ENCODE measurements around the gene BEST4. TPM values are rescaled to one million over a fixed set of nuclear protein-coding genes. Genes with fewer than 3 reads are reported as not detected.

Gene BEST4
- total RNA-seq, 1 experiment from 2014 or later, result not detected

DNA sequence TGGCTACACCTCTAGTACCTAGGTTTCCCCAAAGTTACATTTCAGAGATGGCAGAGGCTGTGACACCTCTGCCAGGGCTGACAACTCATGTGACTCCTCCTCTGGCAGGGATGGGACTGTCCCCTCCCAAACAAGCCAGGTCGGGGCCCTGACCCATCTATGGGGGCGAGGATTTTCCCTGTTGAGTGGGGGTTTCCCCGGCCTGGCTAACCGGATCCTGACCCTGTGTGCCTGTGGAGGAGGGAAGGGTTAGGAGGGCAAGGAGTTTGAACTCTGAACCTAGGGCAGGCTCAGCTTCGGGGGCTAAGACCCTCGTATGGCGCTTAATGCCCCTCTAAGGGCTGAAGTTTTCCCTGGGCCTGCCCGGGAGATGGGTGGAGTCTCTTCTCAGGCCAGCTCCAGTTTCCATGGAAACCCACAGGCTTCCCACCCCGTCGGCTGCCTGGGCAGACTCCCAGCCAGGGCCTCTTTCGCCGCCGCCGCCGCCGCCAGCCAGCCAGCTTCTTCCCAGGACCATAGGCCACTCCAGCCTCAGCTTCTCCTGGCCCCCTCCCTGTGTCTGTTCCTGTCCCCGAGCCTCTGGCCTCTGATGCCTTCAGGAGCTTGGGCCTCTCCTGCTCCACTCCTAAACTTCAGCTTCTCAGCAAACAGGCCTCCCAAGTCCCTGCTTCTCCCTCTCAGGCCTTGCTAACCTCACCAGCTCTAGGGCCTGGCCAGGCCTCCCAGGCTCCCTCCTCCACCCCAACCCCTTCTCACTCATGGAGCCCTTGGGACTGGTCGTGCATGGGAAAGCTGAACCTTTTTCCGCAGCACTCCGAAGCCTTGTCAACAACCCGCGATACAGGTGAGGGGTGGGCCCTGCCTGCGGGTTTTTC, 20.3 kb upstream of the BEST4 start, which contains the start of gene BTBD19:
BTBD19 (plus strand) TSS at position 461 of the 875 bp plus-strand sequence; CDS start at position 759, 298 bp downstream.
- TF ChIP-seq, protein P1, sequence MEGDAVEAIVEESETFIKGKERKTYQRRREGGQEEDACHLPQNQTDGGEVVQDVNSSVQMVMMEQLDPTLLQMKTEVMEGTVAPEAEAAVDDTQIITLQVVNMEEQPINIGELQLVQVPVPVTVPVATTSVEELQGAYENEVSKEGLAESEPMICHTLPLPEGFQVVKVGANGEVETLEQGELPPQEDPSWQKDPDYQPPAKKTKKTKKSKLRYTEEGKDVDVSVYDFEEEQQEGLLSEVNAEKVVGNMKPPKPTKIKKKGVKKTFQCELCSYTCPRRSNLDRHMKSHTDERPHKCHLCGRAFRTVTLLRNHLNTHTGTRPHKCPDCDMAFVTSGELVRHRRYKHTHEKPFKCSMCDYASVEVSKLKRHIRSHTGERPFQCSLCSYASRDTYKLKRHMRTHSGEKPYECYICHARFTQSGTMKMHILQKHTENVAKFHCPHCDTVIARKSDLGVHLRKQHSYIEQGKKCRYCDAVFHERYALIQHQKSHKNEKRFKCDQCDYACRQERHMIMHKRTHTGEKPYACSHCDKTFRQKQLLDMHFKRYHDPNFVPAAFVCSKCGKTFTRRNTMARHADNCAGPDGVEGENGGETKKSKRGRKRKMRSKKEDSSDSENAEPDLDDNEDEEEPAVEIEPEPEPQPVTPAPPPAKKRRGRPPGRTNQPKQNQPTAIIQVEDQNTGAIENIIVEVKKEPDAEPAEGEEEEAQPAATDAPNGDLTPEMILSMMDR (conservative IDR thresholded peaks at IDR 0.05; ENCODE audit: low read depth, low read length), result no peak
- TF ChIP-seq EZH2phosphoT487 (IDR thresholded peaks at IDR 0.05; ENCODE audit: borderline replicate concordance, low read length) (no peak), EZH2 (IDR thresholded peaks at IDR 0.05; ENCODE audit: low read length, unreplicated experiment) (no peak)
- Histone ChIP-seq H3K4me1 (ENCODE audit: insufficient read depth, low read length) (peaks cover 44% of the 10 kb centered on the region), H2AFZ (ENCODE audit: low read length) (0 out of 2 replicates have a peak within 1 kb of the TSS, but pooled peaks have one; percentile 11), H3K9me3 (ENCODE audit: low read length) (no peaks in the 10 kb centered on the region), H3K27me3 (ENCODE audit: low read length) (no peaks in the 10 kb centered on the region), H3K36me3 (ENCODE audit: low read depth, low read length) (peaks cover 3% of the 10 kb centered on the region; the same call in 1 of the 2 replicates), H3F3A (ENCODE audit: low read length, unreplicated experiment) (peaks cover 5% of the 10 kb centered on the region), H3K79me2 (ENCODE audit: low read length) (no peaks in the 10 kb centered on the region), H3K4me3 (ENCODE audit: low read length) (no peak within 1 kb of the TSS), H3K4me2 (ENCODE audit: low read length) (peak within 1 kb of the TSS; percentile 66), H3K9ac (ENCODE audit: low read length) (peak within 1 kb of the TSS; percentile 87), H4K20me1 (ENCODE audit: low read length) (no peaks in the 10 kb centered on the region), H3K9me2 (replicated peaks; ENCODE audit: low read length) (no peaks in the 10 kb centered on the region), H3K27ac (ENCODE audit: low read length) (peak within 1 kb of the TSS; percentile 98)
- ChIA-PET CTCF (interaction anchor here (0.6 kb wide), 1 partner anchor 8 kb away, joined by 4 read pairs; the partner anchor contains the start of gene PLK3), POLR2A (ENCODE audit: unreplicated experiment) (interaction anchor here (1.0 kb wide), 1 partner anchor 8 kb away, joined by 3 read pairs; no protein-coding TSS in a partner anchor)
- peak; percentile 3 for ATAC-seq
- no peak for DNase-seq
- intact Hi-C loops (cut with micrococcal nuclease), result no loop called here
- BruUV-seq (replicated peaks), result no TSS peak

- H2AFZ ChIP-seq (ENCODE audit: low read length), result 0 out of 2 replicates have a peak overlapping the region, but pooled peaks have one; percentile 11
- peak; percentile 89 for ATAC-seq
These were observed 19.5 kb upstream of the BEST4 start for GRCh38 chr1:44807364-44808062.

More at GRCh38 chr1:44807364-44808062, 19.5 kb upstream of the BEST4 start:
- Histone ChIP-seq H3K4me2 (ENCODE audit: low read length) (peak overlapping the region; percentile 66), H3F3A (ENCODE audit: low read length, unreplicated experiment) (peaks cover 5% of the 10 kb centered on the region), H3K4me1 (ENCODE audit: insufficient read depth, low read length) (peaks cover 44% of the 10 kb centered on the region), H3K9me2 (replicated peaks; ENCODE audit: low read length) (no peaks in the 10 kb centered on the region), H4K20me1 (ENCODE audit: low read length) (no peaks in the 10 kb centered on the region), H3K4me3 (ENCODE audit: low read length) (no peak overlapping the region), H3K27me3 (ENCODE audit: low read length) (no peaks in the 10 kb centered on the region), H3K9ac (ENCODE audit: low read length) (peak overlapping the region; percentile 87), H3K9me3 (ENCODE audit: low read length) (no peaks in the 10 kb centered on the region), H3K36me3 (ENCODE audit: low read depth, low read length) (peaks cover 7% of the 10 kb centered on the region; the same call in 1 of the 2 replicates), H3K27ac (ENCODE audit: low read length) (peak overlapping the region; percentile 98), H3K79me2 (ENCODE audit: low read length) (no peaks in the 10 kb centered on the region)
- ChIA-PET CTCF (no interaction called here), POLR2A (ENCODE audit: unreplicated experiment) (interaction anchor here (1.0 kb wide), 1 partner anchor 8 kb away, joined by 3 read pairs; no protein-coding TSS in a partner anchor)
- BruUV-seq (replicated peaks), result TSS peak; percentile 56
- intact Hi-C loops (cut with micrococcal nuclease), result no loop called here
- peak; percentile 97 for DNase-seq
- TF ChIP-seq, protein P1 (conservative IDR thresholded peaks at IDR 0.05; ENCODE audit: low read depth, low read length), result no peak
- TF ChIP-seq EZH2 (IDR thresholded peaks at IDR 0.05; ENCODE audit: low read length, unreplicated experiment) (no peak), EZH2phosphoT487 (IDR thresholded peaks at IDR 0.05; ENCODE audit: borderline replicate concordance, low read length) (no peak)
